HepG2 (cell line): ENCODE results near the gene NEK8. TPM values are rescaled to one million over a fixed set of nuclear protein-coding genes. Genes with fewer than 3 reads are reported as not detected.
A peak's percentile ranks its signal among the peaks of the same experiment; 100 is the strongest.

ENCODE experiments used
- ATF7-NPFF ChIP-seq: sonication (generic); formaldehyde crosslinking; IDR thresholded peaks from 2 replicates; pipeline ENCODE4 v1.8.1; 2023; ENCODE audit warnings: mild to moderate bottlenecking, low read depth, missing genetic modification reagents, moderate library complexity
- BORCS8-MEF2B ChIP-seq: sonication (generic); formaldehyde crosslinking; IDR thresholded peaks from 2 replicates; pipeline ENCODE4 v1.8.0; 2022; ENCODE audit warnings: mild to moderate bottlenecking, missing genetic modification reagents
- FUBP1 ChIP-seq: sonication (generic); formaldehyde crosslinking; IDR thresholded peaks from 2 replicates; pipeline ENCODE4 v1.5.1; 2020; ENCODE audit warnings: missing genetic modification reagents, mild to moderate bottlenecking, borderline replicate concordance
- GTF3A ChIP-seq: sonication (generic); formaldehyde crosslinking; conservative IDR thresholded peaks from 2 replicates; pipeline ENCODE4 v1.4.0; 2020; ENCODE audit warnings: mild to moderate bottlenecking, missing genetic modification reagents
- HNRNPL ChIP-seq: fragments of 200-400 bp; formaldehyde crosslinking; IDR thresholded peaks from 2 replicates; pipeline ENCODE4 v1.6.1; 2017; ENCODE audit warnings: mild to moderate bottlenecking, low read depth, low read length
- HOXA5 ChIP-seq: sonication (generic); formaldehyde crosslinking; IDR thresholded peaks from 2 replicates; pipeline ENCODE4 v1.4.0; 2020; ENCODE audit warnings: missing genetic modification reagents
- IRF2 ChIP-seq: IDR thresholded peaks from 2 replicates; pipeline ENCODE4 v1.6.1; 2018; ENCODE audit warnings: missing genetic modification reagents, missing compliant biosample characterization
- KLF6 ChIP-seq: IDR thresholded peaks from 2 replicates; pipeline ENCODE4 v1.8.0; 2016; ENCODE audit warnings: missing biosample characterization, missing genetic modification reagents
- MAFK ChIP-seq, 2 experiments: IDR thresholded peaks in 1 of 2; conservative IDR thresholded peaks in 1 of 2; 2 replicates each; pipeline ENCODE4 v1.6.1; 2011; ENCODE audit warnings: improper control_type of control experiment in 2 of 2, low read length in 2 of 2
- MEIS2 ChIP-seq: sonication (generic); formaldehyde crosslinking; IDR thresholded peaks from 2 replicates; pipeline ENCODE4 v1.9.0; 2021; ENCODE audit warnings: mild to moderate bottlenecking, missing genetic modification reagents
- MTA1 ChIP-seq: sonication (generic); formaldehyde crosslinking; IDR thresholded peaks from 2 replicates; pipeline ENCODE4 v1.4.0; 2020; ENCODE audit warnings: missing genetic modification reagents, mild to moderate bottlenecking, borderline replicate concordance
- MZF1 ChIP-seq: sonication (generic); formaldehyde crosslinking; IDR thresholded peaks from 2 replicates; pipeline ENCODE4 v1.8.1; 2023; ENCODE audit warnings: mild to moderate bottlenecking, missing genetic modification reagents, borderline replicate concordance
- SAFB2 ChIP-seq: sonication (generic); formaldehyde crosslinking; IDR thresholded peaks from 2 replicates; pipeline ENCODE4 v1.5.1; 2020; ENCODE audit warnings: missing genetic modification reagents, low read depth, mild to moderate bottlenecking, borderline replicate concordance
- TCF7L2 ChIP-seq: IDR thresholded peaks from 2 replicates; pipeline ENCODE4 v1.6.1; 2011; ENCODE audit warnings: mild to moderate bottlenecking, low read depth, low read length, moderate library complexity
- TERF1 ChIP-seq: sonication (generic); formaldehyde crosslinking; IDR thresholded peaks from 2 replicates; pipeline ENCODE4 v1.8.0; 2022; ENCODE audit warnings: mild to moderate bottlenecking, missing genetic modification reagents, moderate library complexity
- THAP7 ChIP-seq: sonication (generic); formaldehyde crosslinking; IDR thresholded peaks from 2 replicates; pipeline ENCODE4 v1.8.1; 2023; ENCODE audit warnings: mild to moderate bottlenecking, missing genetic modification reagents
- TOPORS ChIP-seq: sonication (generic); formaldehyde crosslinking; IDR thresholded peaks from 2 replicates; pipeline ENCODE4 v1.8.0; 2023; ENCODE audit warnings: mild to moderate bottlenecking, missing genetic modification reagents
- YY1 ChIP-seq: IDR thresholded peaks from 2 replicates; pipeline ENCODE4 v1.6.1; 2011; ENCODE audit warnings: low read length, low read depth, moderate library complexity, mild to moderate bottlenecking; ENCODE audit not compliant: insufficient read depth, insufficient replicate concordance
- ZNF296 ChIP-seq: sonication (generic); formaldehyde crosslinking; conservative IDR thresholded peaks from 2 replicates; pipeline ENCODE4 v1.5.0; 2020; ENCODE audit warnings: mild to moderate bottlenecking, missing genetic modification reagents
- ZNF431 ChIP-seq: sonication (generic); formaldehyde crosslinking; IDR thresholded peaks from 2 replicates; pipeline ENCODE4 v1.9.0; 2022; ENCODE audit warnings: missing genetic modification reagents, low read depth, mild to moderate bottlenecking, borderline replicate concordance
- ZNF629 ChIP-seq: sonication (generic); formaldehyde crosslinking; conservative IDR thresholded peaks from 2 replicates; pipeline ENCODE4 v1.5.0; 2020; ENCODE audit warnings: missing genetic modification reagents
- ZNF776 ChIP-seq: sonication (generic); formaldehyde crosslinking; IDR thresholded peaks from 2 replicates; pipeline ENCODE4 v1.4.0; 2020; ENCODE audit warnings: mild to moderate bottlenecking, missing genetic modification reagents
- ZSCAN25 ChIP-seq: sonication (generic); formaldehyde crosslinking; IDR thresholded peaks from 2 replicates; pipeline ENCODE4 v1.8.0; 2022; ENCODE audit warnings: mild to moderate bottlenecking, missing genetic modification reagents
- polyA plus RNA-seq, 8 experiments: library from polyadenylated mRNA; depleted of rRNA in 3 of 8; stranded (reverse) in 7 of 8; unstranded in 1 of 8; fragments of >200 nt; fragmentation: Illumina TruSeq in 4 of 8; extraction: Trizol in 4 of 8; gene quantifications; 2 replicates each; pipeline versions ENCODE4 v1.2.1 to v1.2.3, GENCODE V29; 2011 to 2016; ENCODE audit warnings: low read depth in 4 of 8, missing spikeins in 1 of 8, mixed read lengths in 1 of 8; ENCODE audit not compliant: insufficient read depth in 1 of 8
- total RNA-seq, 5 experiments: library from RNA; depleted of rRNA; stranded (reverse); fragments of >200 nt; fragmentation: Illumina TruSeq; extraction: Trizol; gene quantifications; 2 replicates each; pipeline ENCODE4 v1.2.3, GENCODE V29; 2016; ENCODE audit warnings: low read depth in 1 of 5
- TF ChIP-seq, protein P1 (sequence below): sonication (generic); formaldehyde crosslinking; IDR thresholded peaks from 2 replicates; pipeline ENCODE4 v1.4.0; 2020; ENCODE audit warnings: missing genetic modification reagents
- TF ChIP-seq, protein P2 (sequence below): sonication (generic); formaldehyde crosslinking; conservative IDR thresholded peaks from 2 replicates; pipeline ENCODE4 v1.8.0; 2022; ENCODE audit warnings: low read depth, missing genetic modification reagents

Gene NEK8
- total and polyA plus RNA-seq, 2 of the 13 experiments (the other 11 are each of a cell fraction or from before 2014, with no cell fraction given), result 5.8 to 13.5 TPM

GRCh38 chr17:28725660-28726225 lies 2.8 kb upstream of the NEK8 start (continued):
- TF ChIP-seq MAFK (conservative IDR thresholded peaks at IDR 0.05 in 1 of 2, IDR thresholded peaks at IDR 0.05 in 1 of 2; ENCODE audit: low read length in 2 of 2) (no peak), MTA1 (CRISPR knock-in tag) (0 out of 2 replicates have a peak, but pooled peaks have one; percentile 33), BORCS8-MEF2B (CRISPR knock-in tag) (peak; percentile 22; the same call in 1 of the 2 replicates), TERF1 (no peak), HNRNPL (peak; percentile 47; the same call in 1 of the 2 replicates), MZF1 (CRISPR knock-in tag) (no peak), KLF6 (CRISPR knock-in tag) (no peak; the same call in 1 of the 2 replicates), ZNF629 (peak; percentile 31), IRF2 (peak; percentile 31; the same call in 1 of the 2 replicates), ZNF776 (CRISPR knock-in tag) (peak; percentile 69; the same call in 1 of the 2 replicates), ZNF296 (CRISPR knock-in tag) (no peak), SAFB2 (CRISPR knock-in tag) (peak; percentile 72; the same call in 1 of the 2 replicates), GTF3A (CRISPR knock-in tag) (no peak), FUBP1 (CRISPR knock-in tag) (peak; percentile 61; the same call in 1 of the 2 replicates), TCF7L2 (no peak), MEIS2 (no peak), THAP7 (peak; percentile 79; the same call in 1 of the 2 replicates), YY1 (no peak), HOXA5 (CRISPR knock-in tag) (no peak; the same call in 1 of the 2 replicates), ZNF431 (CRISPR knock-in tag) (no peak), TOPORS (no peak; the same call in 1 of the 2 replicates), ATF7-NPFF (peak; percentile 90), ZSCAN25 (CRISPR knock-in tag) (peak; percentile 82)
- TF ChIP-seq, protein P1, sequence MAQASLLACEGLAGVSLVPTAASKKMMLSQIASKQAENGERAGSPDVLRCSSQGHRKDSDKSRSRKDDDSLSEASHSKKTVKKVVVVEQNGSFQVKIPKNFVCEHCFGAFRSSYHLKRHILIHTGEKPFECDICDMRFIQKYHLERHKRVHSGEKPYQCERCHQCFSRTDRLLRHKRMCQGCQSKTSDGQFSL (CRISPR knock-in tag), result peak; percentile 73; the same call in 1 of the 2 replicates
- TF ChIP-seq, protein P2, sequence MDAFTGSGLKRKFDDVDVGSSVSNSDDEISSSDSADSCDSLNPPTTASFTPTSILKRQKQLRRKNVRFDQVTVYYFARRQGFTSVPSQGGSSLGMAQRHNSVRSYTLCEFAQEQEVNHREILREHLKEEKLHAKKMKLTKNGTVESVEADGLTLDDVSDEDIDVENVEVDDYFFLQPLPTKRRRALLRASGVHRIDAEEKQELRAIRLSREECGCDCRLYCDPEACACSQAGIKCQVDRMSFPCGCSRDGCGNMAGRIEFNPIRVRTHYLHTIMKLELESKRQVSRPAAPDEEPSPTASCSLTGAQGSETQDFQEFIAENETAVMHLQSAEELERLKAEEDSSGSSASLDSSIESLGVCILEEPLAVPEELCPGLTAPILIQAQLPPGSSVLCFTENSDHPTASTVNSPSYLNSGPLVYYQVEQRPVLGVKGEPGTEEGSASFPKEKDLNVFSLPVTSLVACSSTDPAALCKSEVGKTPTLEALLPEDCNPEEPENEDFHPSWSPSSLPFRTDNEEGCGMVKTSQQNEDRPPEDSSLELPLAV (CRISPR knock-in tag), result no peak
